Fibroblast of skin of right biceps (primary cell): ENCODE data around the gene ZDHHC7.

Source experiments
- DNase-seq: peaks from one replicate; pipeline ENCODE4 v3.0.0-alpha.2; 2013

Gene ZDHHC7

GRCh38 chr16:84932681-84933080 is 78.7 kb downstream of the ZDHHC7 start:
- DNase-seq = no peak

- DNase-seq = no peak
These were observed 79.8 kb downstream of the ZDHHC7 start for GRCh38 chr16:84931506-84931905.

DNA sequence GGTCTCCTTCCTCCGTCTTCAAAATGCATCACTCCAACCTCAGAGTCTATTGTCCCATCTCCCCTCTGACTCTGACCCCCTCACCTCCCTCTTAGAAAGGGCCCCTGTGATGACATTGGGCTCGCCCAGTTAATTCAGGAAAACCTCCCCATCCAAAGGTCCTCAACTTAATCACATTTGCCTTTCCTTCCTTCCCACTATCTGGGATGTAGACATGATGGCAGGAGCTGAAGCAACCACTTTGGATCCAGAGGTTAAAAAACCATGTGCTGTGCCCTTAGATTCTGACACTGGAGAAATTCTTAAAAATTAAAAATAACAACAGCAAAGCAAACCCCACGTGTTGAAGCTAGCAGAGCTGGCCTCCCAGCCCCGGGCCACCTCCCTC is 80.2 kb downstream of the ZDHHC7 start:
- DNase-seq = no peak

- DNase-seq = no peak
These were observed 80.8 kb downstream of the ZDHHC7 start for GRCh38 chr16:84930298-84931106.

DNA sequence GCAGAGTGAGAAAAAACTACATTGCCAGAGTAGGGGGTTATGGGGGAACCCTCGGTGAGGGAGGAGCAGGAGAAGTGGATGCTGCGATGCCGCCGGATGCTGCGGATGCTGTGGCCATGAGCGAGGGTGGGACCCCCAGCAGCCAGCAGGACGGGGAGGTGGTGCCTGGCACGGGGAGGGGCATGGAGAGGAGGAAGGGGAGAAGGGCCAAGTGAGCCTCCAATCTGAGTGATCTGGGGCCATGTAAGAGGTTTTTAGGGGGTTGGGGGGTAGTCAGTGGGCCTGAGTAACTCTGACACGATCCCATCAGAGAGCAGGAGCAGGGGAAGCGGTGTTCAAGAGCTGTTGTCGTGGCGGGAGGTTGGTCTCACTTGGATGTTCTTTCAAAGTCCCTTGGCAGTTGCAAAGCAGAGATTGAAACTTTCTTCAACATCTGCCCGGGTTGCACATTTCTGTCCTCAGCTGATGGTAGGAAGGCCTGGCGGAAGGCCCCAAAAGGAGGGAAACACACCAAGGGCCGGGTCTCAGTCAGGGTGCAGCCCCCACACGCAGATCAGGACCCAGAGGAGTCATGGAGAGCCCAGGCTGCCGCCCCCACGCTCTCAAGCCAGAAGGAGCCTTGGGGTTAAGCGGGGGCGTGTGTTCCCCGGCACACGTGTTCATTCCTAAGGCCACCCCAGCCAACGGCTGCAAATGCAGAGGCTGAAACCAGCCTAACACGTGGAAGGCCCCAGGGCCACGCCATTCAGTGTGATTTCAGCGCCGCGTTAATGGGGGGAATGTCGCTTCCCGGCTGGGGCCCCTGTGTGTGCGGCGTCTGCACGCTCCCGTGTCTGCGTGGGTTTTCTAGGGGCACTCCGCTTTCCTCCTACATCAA is 81.7 kb downstream of the ZDHHC7 start:
- DNase-seq = no peak

DNA sequence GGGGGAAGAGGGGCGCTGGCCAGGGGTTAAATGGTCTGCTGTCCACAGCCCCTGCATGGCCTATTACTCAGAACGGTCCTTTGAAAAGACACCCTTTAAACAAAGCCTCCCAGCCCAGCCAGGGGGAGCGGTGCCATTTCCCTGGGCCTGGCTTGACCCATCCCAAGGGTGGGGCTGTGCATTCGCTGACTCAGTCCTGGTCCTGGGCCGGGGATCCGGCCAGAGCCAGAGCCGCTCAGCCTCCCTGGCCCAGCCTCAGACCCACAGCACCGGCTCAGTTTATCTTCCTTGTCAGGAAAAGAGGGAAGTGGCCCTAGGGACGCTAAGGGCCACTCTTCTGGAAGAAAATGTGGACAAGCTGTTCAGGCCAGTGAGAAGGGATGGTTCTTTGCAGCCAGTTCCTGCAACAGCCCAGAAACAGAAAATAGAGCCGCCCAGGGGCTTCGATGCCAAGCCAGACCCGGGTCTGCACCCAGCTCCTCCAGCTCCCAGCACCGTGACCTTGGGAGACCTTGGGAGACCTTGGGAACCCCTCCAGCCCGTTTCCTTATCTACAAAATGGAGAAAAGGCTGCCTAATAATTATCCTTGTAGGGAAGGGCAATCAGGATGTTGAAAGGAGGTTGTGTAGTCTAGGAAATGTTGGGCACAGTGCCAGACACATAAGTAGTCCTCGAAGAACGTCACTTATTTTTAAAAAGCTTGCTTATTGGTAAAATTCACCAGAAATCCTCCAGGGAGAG is 82.5 kb downstream of the ZDHHC7 start:
- no peak for DNase-seq

DNA sequence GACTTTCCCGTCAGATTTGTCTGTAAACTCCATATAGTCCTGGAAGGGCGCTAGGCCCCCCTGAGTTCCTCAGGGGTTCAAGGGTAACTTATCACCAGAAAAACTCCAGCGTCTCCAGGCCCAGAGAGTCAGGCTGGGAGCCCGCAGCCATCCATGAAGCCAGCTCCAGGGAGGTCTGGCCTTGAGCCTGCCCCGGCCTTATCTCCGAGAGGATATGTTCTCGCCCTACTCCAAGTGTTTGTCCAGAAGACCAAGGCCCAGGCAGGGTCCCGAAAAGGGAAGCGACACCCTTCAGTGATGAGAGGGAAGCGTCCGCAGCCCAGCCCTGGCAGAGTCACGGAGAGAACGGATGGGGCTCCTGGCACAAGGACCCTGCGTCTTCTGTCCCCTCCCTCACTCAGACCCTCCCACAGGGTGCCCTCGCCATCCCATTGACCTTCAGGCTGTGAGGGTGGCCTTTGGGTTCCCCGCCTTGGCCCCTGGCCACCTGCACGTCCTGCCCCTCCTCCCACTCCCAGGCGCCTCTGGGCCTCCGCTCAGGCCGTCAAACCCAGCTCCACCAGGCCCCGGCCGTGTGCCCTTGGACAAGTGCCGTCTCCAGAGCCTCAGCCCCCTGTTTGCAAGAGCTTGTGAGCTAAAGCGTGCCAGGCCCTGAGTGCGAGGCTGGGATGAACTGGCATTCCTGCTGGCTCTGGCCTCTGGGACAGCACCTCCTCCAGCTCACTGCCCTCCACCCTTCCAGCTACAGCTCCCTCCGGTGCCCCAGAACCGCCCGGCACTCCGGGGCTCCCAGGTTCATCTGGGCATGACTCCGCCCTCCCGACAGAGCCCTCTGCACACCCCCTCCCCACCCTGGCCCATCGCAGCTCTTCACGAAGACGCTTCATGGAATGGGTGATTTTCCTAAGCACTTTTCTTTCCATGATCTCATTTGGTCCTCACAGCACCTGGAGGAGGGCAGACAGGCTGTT is 83.4 kb downstream of the ZDHHC7 start:
- DNase-seq = no peak

DNA sequence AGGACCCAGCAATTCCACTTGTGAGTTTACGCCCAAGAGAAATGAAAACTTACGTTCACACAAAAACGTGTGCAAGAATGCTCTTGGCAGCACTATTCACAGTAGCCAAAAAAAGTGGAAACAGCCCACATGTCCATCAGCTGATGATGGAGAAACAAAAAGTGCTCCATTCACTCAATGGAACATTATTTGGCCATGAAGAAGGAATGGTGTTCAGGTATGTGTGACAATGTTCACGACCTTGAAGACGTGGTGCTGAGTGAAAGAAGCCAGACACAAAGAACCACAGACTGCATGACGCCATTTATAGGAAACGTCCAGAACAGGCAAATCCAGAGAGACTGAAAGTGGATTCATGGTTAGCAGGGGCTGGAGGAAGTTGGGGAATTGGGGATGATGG is 84.9 kb downstream of the ZDHHC7 start:
- no peak for DNase-seq

DNA sequence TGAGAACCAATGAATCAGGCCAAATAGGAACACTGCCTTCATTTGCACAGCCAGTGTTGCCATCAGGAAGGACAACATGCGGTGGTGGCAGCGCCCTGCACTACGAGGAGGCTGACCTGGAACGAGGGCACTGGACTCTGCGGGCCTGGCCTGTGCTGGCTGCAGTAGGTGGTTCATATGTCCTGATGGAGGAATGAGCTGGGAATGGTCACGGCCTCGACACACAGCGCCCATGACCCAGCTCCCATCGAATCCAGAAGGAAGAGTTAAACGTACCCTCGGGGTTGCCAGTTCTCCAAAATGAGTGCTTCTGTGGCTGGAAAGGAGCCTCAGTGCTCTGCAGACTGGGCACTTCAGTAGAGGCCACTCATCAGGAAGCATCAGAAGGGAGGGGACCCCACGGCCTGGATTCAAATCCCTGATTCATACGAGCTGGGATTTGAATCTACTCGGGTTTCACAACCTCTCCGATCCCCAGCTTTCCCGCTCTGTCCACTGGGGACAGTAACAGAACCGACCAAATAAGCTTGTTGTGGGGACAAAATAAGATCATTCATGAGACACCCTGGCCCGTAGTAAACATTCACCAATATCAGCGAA is 85.5 kb downstream of the ZDHHC7 start:
- no peak for DNase-seq

DNA sequence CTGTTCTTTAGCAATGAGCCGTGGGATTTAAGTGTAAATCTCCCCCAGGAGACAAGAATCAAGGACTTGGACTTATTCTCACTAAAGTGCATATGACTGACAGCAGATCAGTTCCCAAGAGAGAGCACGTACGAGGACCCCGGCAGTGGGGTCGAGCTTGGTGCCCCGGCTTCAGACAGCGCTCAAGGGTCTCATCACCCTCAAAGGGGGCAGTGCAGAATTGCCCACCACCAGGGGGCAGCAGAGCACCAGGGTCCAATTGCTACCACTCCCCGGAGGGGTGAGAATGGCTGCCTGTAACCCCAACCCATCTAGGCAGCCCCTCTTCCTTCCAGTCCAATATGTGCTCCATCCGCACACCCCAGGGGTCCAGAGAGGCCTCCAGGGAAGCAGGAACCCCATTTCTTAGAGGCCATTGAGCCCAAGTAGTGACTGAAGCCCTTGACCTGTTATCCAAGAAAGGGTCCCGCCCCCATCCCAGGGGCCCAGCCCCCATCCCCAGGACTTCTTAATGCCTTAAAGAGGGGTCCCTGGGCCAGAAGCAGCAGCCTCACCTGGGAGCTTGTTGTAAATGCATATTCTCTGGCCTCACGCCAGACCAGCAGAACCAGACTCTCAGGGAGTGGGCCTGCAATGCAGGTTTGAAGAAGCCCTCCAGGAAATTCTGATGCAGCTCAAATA is 86.1 kb downstream of the ZDHHC7 start:
- no peak for DNase-seq

DNA sequence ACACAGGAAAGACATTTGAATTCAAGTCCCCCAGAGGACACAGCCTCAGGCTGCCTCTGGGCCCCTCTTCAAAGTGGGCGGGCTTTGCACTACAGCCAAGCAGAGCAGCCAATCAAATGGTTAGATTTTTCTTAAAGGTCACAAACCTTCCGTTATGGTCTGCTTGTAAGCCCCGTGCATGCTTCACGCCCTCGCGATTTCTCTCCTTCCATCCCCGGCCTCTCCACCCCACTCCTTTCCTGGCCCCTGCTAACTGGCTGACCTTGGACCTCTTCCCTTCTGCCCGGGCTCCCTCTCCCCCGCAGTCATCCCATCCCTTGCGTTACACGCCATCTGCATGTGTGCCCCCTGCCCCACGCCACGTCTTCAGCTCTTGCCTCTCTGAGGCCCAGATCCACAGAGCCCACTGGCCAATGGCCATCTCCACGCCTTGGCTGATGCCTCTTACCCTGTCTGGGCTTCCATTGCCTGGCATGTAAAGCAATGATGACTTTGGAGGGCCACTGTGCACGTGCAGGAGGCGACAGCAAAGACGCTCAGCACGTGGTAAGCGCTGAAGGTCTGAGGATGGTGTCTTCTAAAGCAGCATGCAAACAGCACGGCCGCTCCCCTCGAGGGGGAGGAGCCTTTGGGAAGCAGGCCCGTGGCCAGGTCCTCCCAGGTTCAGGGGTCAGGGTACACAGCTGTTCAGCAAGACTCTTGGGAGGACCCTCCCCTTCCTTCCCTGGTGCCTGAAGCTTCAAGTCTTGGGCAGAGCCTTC is 86.8 kb downstream of the ZDHHC7 start:
- no peak for DNase-seq
